Brain pericyte (primary cell): ENCODE data around the gene MBOAT2.
"Not testable (repeated sequence)": the region's sequence is repeated elsewhere in the genome, so short reads cannot be mapped to it uniquely, and the experiment has no call there.

Experiments used
- DNase-seq: peaks from one replicate; pipeline ENCODE4 v3.0.0-alpha.2; 2012; ENCODE audit warnings: low read depth, low spot score

The MBOAT2 gene

GRCh38 chr2:8957628-8958027, 45.9 kb downstream of the MBOAT2 start:
- no peak for DNase-seq

GRCh38 chr2:8956774-8957173, 46.7 kb downstream of the MBOAT2 start:
- DNase-seq, result no peak

- no peak for DNase-seq
Observed at GRCh38 chr2:8954990-8955389, 48.5 kb downstream of the MBOAT2 start.

- no peak for DNase-seq
Observed at GRCh38 chr2:8953525-8953924, 50.0 kb downstream of the MBOAT2 start.

- no peak for DNase-seq
Observed at GRCh38 chr2:8939486-8940114, 63.9 kb downstream of the MBOAT2 start.

- no peak for DNase-seq
Observed at GRCh38 chr2:8938384-8938783, 65.1 kb downstream of the MBOAT2 start.

GRCh38 chr2:8935982-8936381, 67.5 kb downstream of the MBOAT2 start:
- no peak for DNase-seq

GRCh38 chr2:8934338-8934737, 69.1 kb downstream of the MBOAT2 start:
- no peak for DNase-seq

GRCh38 chr2:8932702-8933101, 70.8 kb downstream of the MBOAT2 start:
- DNase-seq, result no peak

GRCh38 chr2:8930185-8930584, 73.3 kb downstream of the MBOAT2 start:
- not testable (repeated sequence) for DNase-seq

GRCh38 chr2:8929128-8929527, 74.4 kb downstream of the MBOAT2 start:
- no peak for DNase-seq

GRCh38 chr2:8927510-8928455, 75.7 kb downstream of the MBOAT2 start:
- DNase-seq, result no peak

- no peak for DNase-seq
Observed at GRCh38 chr2:8926356-8926755, 77.1 kb downstream of the MBOAT2 start.

- DNase-seq, result no peak
Observed at GRCh38 chr2:8925411-8925810, 78.1 kb downstream of the MBOAT2 start.

GRCh38 chr2:8923183-8923582, 80.3 kb downstream of the MBOAT2 start:
- no peak for DNase-seq

- no peak for DNase-seq
Observed at GRCh38 chr2:8922431-8922830, 81.1 kb downstream of the MBOAT2 start.

GRCh38 chr2:8918412-8918811, 85.1 kb downstream of the MBOAT2 start:
- DNase-seq, result no peak

GRCh38 chr2:8915941-8916340, 87.5 kb downstream of the MBOAT2 start:
- DNase-seq, result no peak

- not testable (repeated sequence) for DNase-seq
Observed at GRCh38 chr2:8913767-8914166, 89.7 kb downstream of the MBOAT2 start.

GRCh38 chr2:8907764-8908288, 95.7 kb downstream of the MBOAT2 start:
- DNase-seq, result no peak

- not testable (repeated sequence) for DNase-seq
Observed at GRCh38 chr2:8903924-8904323, 99.6 kb downstream of the MBOAT2 start.

- DNase-seq, result not testable (repeated sequence)
Observed at GRCh38 chr2:8902757-8903156, 100.7 kb downstream of the MBOAT2 start.

- DNase-seq, result not testable (repeated sequence)
Observed at GRCh38 chr2:8897206-8897605, 106.3 kb downstream of the MBOAT2 start.
